ENCODE data around the gene HOXA2.

DNA sequence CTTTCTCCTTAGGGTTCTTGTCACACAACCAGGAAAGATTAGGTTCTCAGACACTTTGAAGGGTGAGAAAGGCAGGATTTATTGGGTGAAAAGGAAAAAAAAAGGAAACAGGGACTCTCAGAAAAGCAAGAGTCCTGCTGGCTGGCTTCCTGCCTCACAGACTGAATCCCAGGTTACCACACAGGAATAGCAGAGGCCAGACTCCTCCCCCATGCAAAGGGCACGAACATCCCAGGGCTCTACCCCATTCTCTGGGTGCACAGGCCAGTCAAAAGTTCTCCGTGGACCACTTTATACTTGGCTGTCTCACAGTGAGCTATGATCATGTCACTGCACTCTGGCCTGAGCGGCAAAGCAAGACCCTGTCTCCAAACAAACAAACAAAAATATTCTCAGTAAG lies 49.3 kb downstream of the HOXA2 start:
- TF ChIP-seq CTCF (conservative IDR thresholded peaks at IDR 0.05; ENCODE audit: low read depth, low read length) (no peak), EZH2 (IDR thresholded peaks at IDR 0.05; ENCODE audit: borderline replicate concordance, low read depth, low read length, poor library complexity, severe bottlenecking) (no peak)
